HCT116 (cell line): Measurements from ENCODE around the gene RPL31. TPM values are rescaled to one million over a fixed set of nuclear protein-coding genes. Genes with fewer than 3 reads are reported as not detected.

ENCODE experiments used
- ATAC-seq: fragments of 200-7000 bp; cut with Tn5 transposase; 2 replicates; pipeline ENCODE4 v1.9.1; 2020; ENCODE audit warnings: mild to moderate bottlenecking, moderate library complexity
- BruUV-seq: library from RNA; stranded (reverse); fragments of 400-500 nt; replicated peaks from 2 replicates; lab custom pipeline; 2021; lab: Mats Ljungman, UMichigan
- CTCF ChIA-PET: fragments of 300-600 bp; sonication (Branson Sonifier 250); formaldehyde crosslinking; loops from one replicate; lab custom pipeline; 2021; ENCODE audit warnings: antibody characterized with exemption; lab: Charles Lee
- POLR2A ChIA-PET: fragments of 300-600, 350-600 bp; sonication (Branson Sonifier 250); formaldehyde crosslinking; loops from one replicate; lab custom pipeline; 2021; ENCODE audit warnings: antibody characterized with exemption; lab: Charles Lee
- RAD21 ChIA-PET, 2 experiments: fragments of 300-600 bp; sonication (Branson Sonifier 250); formaldehyde crosslinking; loops; one replicate each; lab custom pipeline; 2023; ENCODE audit warnings: low total read pairs in 2 of 2; ENCODE audit not compliant: uncharacterized antibody in 2 of 2, unreplicated experiment in 2 of 2, low non-redundant PET in 1 of 2; lab: Charles Lee
- DNase-seq: peaks from one replicate; pipeline ENCODE4 v3.0.0-alpha.2; 2010; ENCODE audit warnings: low read depth, low spot score
- H2AFZ ChIP-seq: fragments of 200-600 bp; shearing (Covaris generic), sonication (generic); 2 replicates; pipeline ENCODE4 v1.6.1; 2017; ENCODE audit warnings: low read depth, mixed run types, mixed read lengths, antibody characterized with exemption, low read length; ENCODE audit not compliant: poor library complexity, severe bottlenecking
- H3K27ac ChIP-seq: 2 replicates; pipeline ENCODE4 v1.5.1; 2012; ENCODE audit warnings: low read depth, low read length
- H3K27me3 ChIP-seq: fragments of 200-600 bp; sonication (generic); 2 replicates; pipeline ENCODE4 v1.6.1; 2016; ENCODE audit warnings: mixed run types, low read length, mixed read lengths; ENCODE audit not compliant: insufficient read depth
- H3K36me3 ChIP-seq, 2 experiments: fragments of 200-500 bp in 1 of 2; fragments of 200-600 bp in 1 of 2; sonication (Bioruptor generic) in 1 of 2; sonication (generic) in 1 of 2; 2 replicates each; pipeline versions ENCODE4 v1.5.1 to v1.6.1; 2014 to 2016; ENCODE audit warnings: low read length in 2 of 2, inconsistent platforms in 1 of 2, mixed read lengths in 1 of 2, mixed run types in 1 of 2; ENCODE audit not compliant: insufficient read depth in 2 of 2, control insufficient read depth in 1 of 2
- H3K4me1 ChIP-seq, 2 experiments: fragments of 200-600 bp in 1 of 2; sonication (generic) in 1 of 2; 2 replicates each; pipeline versions ENCODE4 v1.5.1 to v1.6.1; 2012 to 2017; ENCODE audit warnings: low read length in 2 of 2, inconsistent platforms in 1 of 2, mild to moderate bottlenecking in 1 of 2, mixed read lengths in 1 of 2, mixed run types in 1 of 2, moderate library complexity in 1 of 2; ENCODE audit not compliant: insufficient read depth in 2 of 2, control insufficient read depth in 1 of 2
- H3K4me2 ChIP-seq: fragments of 200-600 bp; sonication (generic); 2 replicates; pipeline ENCODE4 v1.6.1; 2017; ENCODE audit warnings: mixed run types, low read length, mixed read lengths
- H3K4me3 ChIP-seq, 2 experiments: fragments of 200-600 bp in 1 of 2; sonication (generic) in 1 of 2; replicated peaks in 1 of 2; 2 replicates each; pipeline ENCODE4 v1.5.1; 2011 to 2016; ENCODE audit warnings: low read length in 2 of 2, control low read depth in 1 of 2, low read depth in 1 of 2, mild to moderate bottlenecking in 1 of 2, mixed read lengths in 1 of 2, mixed run types in 1 of 2
- H3K79me2 ChIP-seq: fragments of 200-600 bp; sonication (generic); 2 replicates; pipeline ENCODE4 v1.6.1; 2017; ENCODE audit warnings: mild to moderate bottlenecking, mixed run types, low read length, moderate library complexity, mixed read lengths; ENCODE audit not compliant: insufficient read depth
- H3K9ac ChIP-seq: fragments of 200-600 bp; sonication (generic); 2 replicates; pipeline ENCODE4 v1.6.1; 2016; ENCODE audit warnings: low read length, mixed read lengths
- H3K9me2 ChIP-seq: fragments of 200-600 bp; sonication (generic), shearing (Covaris generic); 2 replicates; pipeline ENCODE4 v1.6.1; 2017; ENCODE audit warnings: mixed run types, mild to moderate bottlenecking, moderate library complexity; ENCODE audit not compliant: insufficient read depth
- H3K9me3 ChIP-seq, 2 experiments: fragments of 200-500 bp in 1 of 2; fragments of 200-600 bp in 1 of 2; sonication (Bioruptor generic) in 1 of 2; sonication (generic) in 1 of 2; 2 replicates each; pipeline ENCODE4 v1.6.1; 2014 to 2017; ENCODE audit warnings: low read length in 2 of 2, mixed read lengths in 2 of 2, inconsistent platforms in 1 of 2, low read depth in 1 of 2, mild to moderate bottlenecking in 1 of 2, mixed run types in 1 of 2, moderate library complexity in 1 of 2; ENCODE audit not compliant: control insufficient read depth in 1 of 2, insufficient read depth in 1 of 2
- H4K20me1 ChIP-seq: fragments of 200-600 bp; sonication (generic), shearing (Covaris generic); 2 replicates; pipeline ENCODE4 v1.6.1; 2017; ENCODE audit warnings: mixed run types, mild to moderate bottlenecking, moderate library complexity; ENCODE audit not compliant: insufficient read depth
- EGR1 ChIP-seq: IDR thresholded peaks from 2 replicates; pipeline ENCODE4 v1.6.1; 2012; ENCODE audit warnings: low read depth
- FOSL1 ChIP-seq: IDR thresholded peaks from 2 replicates; pipeline ENCODE4 v1.6.1; 2012; ENCODE audit warnings: low read depth
- JUND ChIP-seq: IDR thresholded peaks from 2 replicates; pipeline ENCODE4 v1.6.1; 2012
- RAD21 ChIP-seq: IDR thresholded peaks from 2 replicates; pipeline ENCODE4 v1.6.1; 2012; ENCODE audit warnings: low read depth, mild to moderate bottlenecking
- SIN3A ChIP-seq: IDR thresholded peaks from 2 replicates; pipeline ENCODE4 v1.6.1; 2012; ENCODE audit warnings: low read depth
- SP1 ChIP-seq: IDR thresholded peaks from 2 replicates; pipeline ENCODE4 v1.6.1; 2012; ENCODE audit warnings: low read depth
- SRF ChIP-seq: IDR thresholded peaks from 2 replicates; pipeline ENCODE4 v1.6.1; 2012; ENCODE audit warnings: low read depth
- TCF7L2 ChIP-seq: IDR thresholded peaks from 2 replicates; pipeline ENCODE4 v1.7.0; 2011; ENCODE audit warnings: borderline replicate concordance, inconsistent platforms; ENCODE audit not compliant: insufficient read depth, insufficient read length; ENCODE audit errors: extremely low read depth
- ZNF274 ChIP-seq: fragments of 200-500 bp; sonication (Bioruptor generic); IDR thresholded peaks from 2 replicates; pipeline ENCODE4 v1.6.1; 2014; ENCODE audit warnings: mild to moderate bottlenecking, low read depth, low read length, inconsistent platforms
- intact Hi-C: fragments of 100-400 bp; cut with micrococcal nuclease; formaldehyde crosslinking; loops from 2 replicates; pipeline ENCODE4 v1.10.0; 2022
- total RNA-seq: library from RNA; stranded (reverse); gene quantifications from one replicate; pipeline ENCODE4 v1.2.1, GENCODE V29; 2021; ENCODE audit not compliant: unreplicated experiment
- TF ChIP-seq, protein P1 (sequence below): IDR thresholded peaks from 2 replicates; pipeline ENCODE4 v1.6.1; 2011; ENCODE audit warnings: mild to moderate bottlenecking, low read length, moderate library complexity; ENCODE audit not compliant: insufficient replicate concordance; ENCODE audit errors: extremely low read depth
- TF ChIP-seq, protein P2 (sequence below): IDR thresholded peaks from 2 replicates; pipeline ENCODE4 v1.6.1; 2012
- TF ChIP-seq, protein P3 (sequence below): IDR thresholded peaks from 2 replicates; pipeline ENCODE4 v1.6.1; 2012

The RPL31 gene
- total RNA-seq, 1 experiment from 2014 or later = 1,340 TPM

DNA sequence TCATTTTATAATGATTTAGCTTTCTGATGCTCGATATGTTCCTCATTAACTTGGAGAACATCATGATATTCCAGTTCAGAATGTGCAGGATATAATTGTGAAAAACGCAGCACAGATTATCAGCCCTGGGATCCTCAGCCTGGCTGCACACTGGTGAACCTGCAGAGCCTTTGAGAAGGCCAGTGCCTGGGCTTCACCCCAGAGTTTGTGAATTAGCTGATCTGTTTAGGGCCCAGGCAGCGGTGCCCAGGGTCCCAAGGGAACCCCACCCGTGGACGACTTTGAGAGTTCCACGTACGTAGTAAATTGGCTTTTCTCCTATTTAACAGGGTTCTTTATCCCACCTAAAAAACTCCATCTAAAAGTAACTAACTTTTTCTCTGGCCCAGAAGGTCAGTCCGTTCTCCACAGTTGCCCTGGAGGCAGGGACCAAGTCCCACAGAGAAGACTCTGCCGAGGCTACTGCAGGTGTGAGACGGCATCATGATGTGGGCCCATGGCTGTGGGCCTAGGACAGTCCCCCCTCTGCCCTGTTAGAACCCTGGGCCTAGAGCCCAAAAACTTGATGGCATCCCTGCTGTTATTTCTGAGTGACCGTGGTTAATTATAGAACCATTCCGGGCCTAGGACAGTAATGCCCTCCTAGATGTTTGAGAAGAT is 39.6 kb upstream of the RPL31 start:
- ChIA-PET CTCF (no interaction called here), RAD21 (no interaction called here), POLR2A (no interaction called here)
- Histone ChIP-seq H3K9ac (no peak overlapping the region), H3K4me2 (no peak overlapping the region), H3K27me3 (no peaks in the 10 kb centered on the region), H3K27ac (no peak overlapping the region), H3K4me1 (no peaks in the 10 kb centered on the region), H3K36me3 (no peaks in the 10 kb centered on the region), H3K9me3 (no peaks in the 10 kb centered on the region)
- intact Hi-C loops = no loop called here
- DNase-seq = no peak
- BruUV-seq = no TSS peak
- TF ChIP-seq SIN3A = no peak
- TF ChIP-seq SP1 = no peak
- TF ChIP-seq, protein P1, sequence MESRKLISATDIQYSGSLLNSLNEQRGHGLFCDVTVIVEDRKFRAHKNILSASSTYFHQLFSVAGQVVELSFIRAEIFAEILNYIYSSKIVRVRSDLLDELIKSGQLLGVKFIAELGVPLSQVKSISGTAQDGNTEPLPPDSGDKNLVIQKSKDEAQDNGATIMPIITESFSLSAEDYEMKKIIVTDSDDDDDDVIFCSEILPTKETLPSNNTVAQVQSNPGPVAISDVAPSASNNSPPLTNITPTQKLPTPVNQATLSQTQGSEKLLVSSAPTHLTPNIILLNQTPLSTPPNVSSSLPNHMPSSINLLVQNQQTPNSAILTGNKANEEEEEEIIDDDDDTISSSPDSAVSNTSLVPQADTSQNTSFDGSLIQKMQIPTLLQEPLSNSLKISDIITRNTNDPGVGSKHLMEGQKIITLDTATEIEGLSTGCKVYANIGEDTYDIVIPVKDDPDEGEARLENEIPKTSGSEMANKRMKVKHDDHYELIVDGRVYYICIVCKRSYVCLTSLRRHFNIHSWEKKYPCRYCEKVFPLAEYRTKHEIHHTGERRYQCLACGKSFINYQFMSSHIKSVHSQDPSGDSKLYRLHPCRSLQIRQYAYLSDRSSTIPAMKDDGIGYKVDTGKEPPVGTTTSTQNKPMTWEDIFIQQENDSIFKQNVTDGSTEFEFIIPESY = no peak
- no peak for TF ChIP-seq TCF7L2
- TF ChIP-seq ZNF274 = no peak
- no peak for TF ChIP-seq EGR1
- TF ChIP-seq RAD21 = no peak
- no peak for TF ChIP-seq FOSL1
- TF ChIP-seq, protein P2, sequence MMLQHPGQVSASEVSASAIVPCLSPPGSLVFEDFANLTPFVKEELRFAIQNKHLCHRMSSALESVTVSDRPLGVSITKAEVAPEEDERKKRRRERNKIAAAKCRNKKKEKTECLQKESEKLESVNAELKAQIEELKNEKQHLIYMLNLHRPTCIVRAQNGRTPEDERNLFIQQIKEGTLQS = no peak
- TF ChIP-seq, protein P3, sequence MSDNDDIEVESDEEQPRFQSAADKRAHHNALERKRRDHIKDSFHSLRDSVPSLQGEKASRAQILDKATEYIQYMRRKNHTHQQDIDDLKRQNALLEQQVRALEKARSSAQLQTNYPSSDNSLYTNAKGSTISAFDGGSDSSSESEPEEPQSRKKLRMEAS = no peak
- TF ChIP-seq JUND = no peak
- TF ChIP-seq SRF = no peak
- TF ChIP-seq, all 23 proteins: peak for 0
- H2AFZ ChIP-seq = no peak overlapping the region
- no peaks in the 10 kb centered on the region for H4K20me1 ChIP-seq
- H3K4me3 ChIP-seq = no peak overlapping the region
- ATAC-seq = no peak
- no peaks in the 10 kb centered on the region for H3K9me2 ChIP-seq
- no peaks in the 10 kb centered on the region for H3K79me2 ChIP-seq
